NCI-H2081 treated with DMSO at 0.1 percent for 48 hours (cell line): ENCODE results near the gene CDKN1C.
"Not testable (repeated sequence)": the region's sequence is repeated elsewhere in the genome, so short reads cannot be mapped to it uniquely, and the experiment has no call there.

Experiments used
- DNase-seq: peaks from one replicate; lab custom pipeline; 2025; lab: John Stamatoyannopoulos, UW

CDKN1C gene

GRCh38 chr11:2909133-2909902 lies 23.7 kb upstream of the CDKN1C start:
- DNase-seq: no peak

GRCh38 chr11:2908130-2908529 lies 22.6 kb upstream of the CDKN1C start:
- no peak for DNase-seq

GRCh38 chr11:2905299-2905698 lies 19.7 kb upstream of the CDKN1C start:
- DNase-seq: not testable (repeated sequence)

- no peak for DNase-seq
These were observed 18.8 kb upstream of the CDKN1C start for GRCh38 chr11:2904153-2905052.

- DNase-seq: no peak
These were observed 18.1 kb upstream of the CDKN1C start for GRCh38 chr11:2903672-2904011.

- DNase-seq: no peak
These were observed 17.5 kb upstream of the CDKN1C start for GRCh38 chr11:2902784-2903671.

GRCh38 chr11:2901854-2902783 lies 16.5 kb upstream of the CDKN1C start:
- no peak for DNase-seq

- no peak for DNase-seq
These were observed 15.7 kb upstream of the CDKN1C start for GRCh38 chr11:2901196-2901796.

- DNase-seq: no peak
These were observed 13.7 kb upstream of the CDKN1C start for GRCh38 chr11:2899080-2899783.

GRCh38 chr11:2898366-2899079 lies 12.9 kb upstream of the CDKN1C start:
- no peak for DNase-seq

GRCh38 chr11:2897048-2897447 lies 11.5 kb upstream of the CDKN1C start:
- no peak for DNase-seq

- no peak for DNase-seq
These were observed 10.5 kb upstream of the CDKN1C start for GRCh38 chr11:2896047-2896446.

GRCh38 chr11:2893935-2894334 lies 8.4 kb upstream of the CDKN1C start:
- DNase-seq: no peak

- DNase-seq: no peak
These were observed 7.5 kb upstream of the CDKN1C start for GRCh38 chr11:2892967-2893528.

- no peak for DNase-seq
These were observed 6.8 kb upstream of the CDKN1C start for GRCh38 chr11:2892215-2892966.

- DNase-seq: peak; percentile 18
These were observed 6.0 kb upstream of the CDKN1C start for GRCh38 chr11:2891326-2892214.
